Ovary (tissue), 9 donors: ENCODE data around the gene IQSEC1. TPM values are rescaled to one million over a fixed set of nuclear protein-coding genes. Genes with fewer than 3 reads are reported as not detected.

ENCODE experiments used
- DNase-seq, 5 donors: peaks; one replicate each; pipeline ENCODE4 v3.0.0-alpha.2; 2019 to 2020
- H3K27ac ChIP-seq, 2 donors: fragments of 200-600 bp; one replicate each; pipeline versions ENCODE4 v1.5.1 to v1.8.0; 2019 to 2022
- H3K27me3 ChIP-seq: fragments of 200-600 bp; one replicate; pipeline ENCODE4 v1.8.0; 2022
- H3K36me3 ChIP-seq: fragments of 200-600 bp; sonication (generic); one replicate; pipeline ENCODE4 v1.5.1; 2019
- H3K4me1 ChIP-seq: one replicate; pipeline ENCODE4 v1.8.1; 2013; ENCODE audit warnings: mild to moderate bottlenecking, moderate library complexity; ENCODE audit not compliant: insufficient read depth
- H3K4me3 ChIP-seq: fragments of 200-600 bp; sonication (generic); one replicate; pipeline ENCODE4 v1.5.1; 2017
- H3K9me3 ChIP-seq, 2 donors: fragments of 200-600 bp in 1 of 2; sonication (generic) in 1 of 2; one replicate each; pipeline versions ENCODE4 v1.5.1 to v1.8.1; 2013 to 2019; ENCODE audit warnings: mild to moderate bottlenecking in 1 of 2, moderate library complexity in 1 of 2
- EP300 ChIP-seq: sonication (generic); formaldehyde crosslinking; IDR thresholded peaks from one replicate; pipeline ENCODE4 v1.6.1; 2017; ENCODE audit warnings: antibody characterized with exemption
- POLR2A ChIP-seq: fragments of 450-650 bp; IDR thresholded peaks from one replicate; pipeline ENCODE4 v1.6.1; 2017; ENCODE audit warnings: antibody characterized with exemption, mild to moderate bottlenecking, moderate library complexity
- WGBS, 3 donors: extraction: QIAGEN DNeasy Blood & Tissue Kit in 1 of 3; methylation state at CpG; one replicate each; pipeline versions ENCODE4 v1.1.5 to v1.1.7; 2013 to 2017; 5-methylcytosine and 5-hydroxymethylcytosine counted together
- intact Hi-C, 4 donors: fragments of 100-400 bp; cut with DNase I; formaldehyde crosslinking; loops; one replicate each; pipeline versions ENCODE4 v1.11.0 to v1.15.1; 2022 to 2023
- polyA plus RNA-seq, 2 donors: library from polyadenylated mRNA; stranded (reverse); fragments of 200-250 nt in 1 of 2; fragments of 350-450 nt in 1 of 2; fragmentation: Illumina TruSeq in 1 of 2; extraction: RNeasy Lipid Tissue Mini Kit (QIAGEN cat#74804) in 1 of 2; gene quantifications; one replicate each; pipeline ENCODE4 v1.2.3, GENCODE V29; 2013 to 2014
- total RNA-seq, 7 donors: library from RNA; depleted of rRNA in 2 of 7; stranded (reverse); fragments of >200 nt in 2 of 7; fragmentation: NEBNext Ultra II Directional in 3 of 7; extraction: Animal tissue kit (Norgen Biotek cat#: 25700) in 3 of 7; gene quantifications; one replicate each; pipeline versions ENCODE4 v1.1.0 to v1.2.4, GENCODE V29; 2016 to 2023
- TF ChIP-seq, protein P1 (sequence below), 3 donors: fragments of 450-650 bp in 2 of 3; fragments of 200-600 bp in 1 of 3; IDR thresholded peaks; one replicate each; pipeline versions ENCODE4 v1.5.1 to v1.8.0; 2016 to 2022; ENCODE audit warnings: antibody characterized with exemption in 3 of 3, mild to moderate bottlenecking in 1 of 3
- donor health status: DM: no; HTN: no; CAD: no; lungs with moderate emphysema.
- donor health status: DM: no; HTN: no; CAD: no.
- donor health status: Bipolar disorder and iron deficiency.
- donor health status: DM: yes; HTN: yes; CAD: no.
- donor health status: DM: no; HTN: no; CAD: no.
- donor health status: DM: yes; HTN: yes; CAD: no.

The IQSEC1 gene
- total and polyA plus RNA-seq, 9 donors = 20.9 to 55.4 (median 45.1) TPM

- Histone ChIP-seq H3K27me3 (no peaks in the 10 kb centered on the region), H3K9me3 (no peaks in the 10 kb centered on the region), H3K4me1 (no peaks in the 10 kb centered on the region), H3K27ac (no peak overlapping the region), H3K4me3 (no peak overlapping the region), H3K36me3 (no peaks in the 10 kb centered on the region)
- DNase-seq = peak in 1 of 5 donors; percentile 19
- WGBS, 3 donors = 25 to 49% (median 34%) methylated on average over 8 of the region's 8 CpGs
- TF ChIP-seq POLR2A = no peak
- TF ChIP-seq EP300 = no peak
- TF ChIP-seq, protein P1, sequence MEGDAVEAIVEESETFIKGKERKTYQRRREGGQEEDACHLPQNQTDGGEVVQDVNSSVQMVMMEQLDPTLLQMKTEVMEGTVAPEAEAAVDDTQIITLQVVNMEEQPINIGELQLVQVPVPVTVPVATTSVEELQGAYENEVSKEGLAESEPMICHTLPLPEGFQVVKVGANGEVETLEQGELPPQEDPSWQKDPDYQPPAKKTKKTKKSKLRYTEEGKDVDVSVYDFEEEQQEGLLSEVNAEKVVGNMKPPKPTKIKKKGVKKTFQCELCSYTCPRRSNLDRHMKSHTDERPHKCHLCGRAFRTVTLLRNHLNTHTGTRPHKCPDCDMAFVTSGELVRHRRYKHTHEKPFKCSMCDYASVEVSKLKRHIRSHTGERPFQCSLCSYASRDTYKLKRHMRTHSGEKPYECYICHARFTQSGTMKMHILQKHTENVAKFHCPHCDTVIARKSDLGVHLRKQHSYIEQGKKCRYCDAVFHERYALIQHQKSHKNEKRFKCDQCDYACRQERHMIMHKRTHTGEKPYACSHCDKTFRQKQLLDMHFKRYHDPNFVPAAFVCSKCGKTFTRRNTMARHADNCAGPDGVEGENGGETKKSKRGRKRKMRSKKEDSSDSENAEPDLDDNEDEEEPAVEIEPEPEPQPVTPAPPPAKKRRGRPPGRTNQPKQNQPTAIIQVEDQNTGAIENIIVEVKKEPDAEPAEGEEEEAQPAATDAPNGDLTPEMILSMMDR (IDR thresholded peaks at IDR 0.05) = no peak
- intact Hi-C loops = no loop called here
Measured at GRCh38 chr3:13053420-13053819, 19.8 kb downstream of the IQSEC1 start.

GRCh38 chr3:13052191-13052820, 20.9 kb downstream of the IQSEC1 start:
- TF ChIP-seq, protein P1 (IDR thresholded peaks at IDR 0.05) = no peak
- no peak for TF ChIP-seq POLR2A
- no peak for TF ChIP-seq EP300
- no peaks in the 10 kb centered on the region for H3K36me3 ChIP-seq
- H3K27me3 ChIP-seq = no peaks in the 10 kb centered on the region
- H3K4me1 ChIP-seq = no peaks in the 10 kb centered on the region
- WGBS, 3 donors = 86 to 93% (median 89%) methylated on average over 16 of the region's 16 CpGs
- DNase-seq = no peak
- H3K27ac ChIP-seq = no peak overlapping the region
- intact Hi-C loops = no loop called here
- H3K9me3 ChIP-seq = no peaks in the 10 kb centered on the region
- H3K4me3 ChIP-seq = no peak overlapping the region

GRCh38 chr3:13051581-13051980, 21.6 kb downstream of the IQSEC1 start:
- H3K4me3 ChIP-seq = no peak overlapping the region
- H3K9me3 ChIP-seq = no peaks in the 10 kb centered on the region
- TF ChIP-seq, protein P1 (IDR thresholded peaks at IDR 0.05) = no peak
- TF ChIP-seq POLR2A = no peak
- no peak for TF ChIP-seq EP300
- H3K27me3 ChIP-seq = no peaks in the 10 kb centered on the region
- H3K4me1 ChIP-seq = no peaks in the 10 kb centered on the region
- no peak for DNase-seq
- 82 to 87% (median 85%) methylated on average over 6 of the region's 6 CpGs for WGBS, 3 donors
- H3K36me3 ChIP-seq = no peaks in the 10 kb centered on the region
- intact Hi-C loops = no loop called here
- H3K27ac ChIP-seq = no peak overlapping the region

GRCh38 chr3:13051066-13051465, 22.2 kb downstream of the IQSEC1 start:
- H3K27me3 ChIP-seq = no peaks in the 10 kb centered on the region
- no peaks in the 10 kb centered on the region for H3K36me3 ChIP-seq
- H3K27ac ChIP-seq = no peak overlapping the region
- H3K4me3 ChIP-seq = no peak overlapping the region
- H3K4me1 ChIP-seq = no peaks in the 10 kb centered on the region
- intact Hi-C loops = no loop called here
- 78 to 92% (median 91%) methylated on average over 2 of the region's 2 CpGs for WGBS, 3 donors
- no peak for DNase-seq
- no peaks in the 10 kb centered on the region for H3K9me3 ChIP-seq
- TF ChIP-seq EP300 (no peak), POLR2A (no peak)
- TF ChIP-seq, protein P1 (IDR thresholded peaks at IDR 0.05) = no peak
